Activated naive CD4-positive, alpha-beta T cell treated with anti-CD3 and anti-CD28 coated beads, Interleukin-2, amount 50 U/mL, for 24 hours (primary cell): ENCODE results near the gene FRMD5.
"Not testable (repeated sequence)": the region's sequence is repeated elsewhere in the genome, so short reads cannot be mapped to it uniquely, and the experiment has no call there.

ENCODE experiments used
- H3K27ac Mint-ChIP-seq: one replicate; pipeline ENCODE4 v1.8.0; 2021; ENCODE audit warnings: mild to moderate bottlenecking, mixed read lengths
- H3K27me3 Mint-ChIP-seq: one replicate; pipeline ENCODE4 v1.8.0; 2021; ENCODE audit warnings: mixed read lengths
- H3K36me3 Mint-ChIP-seq: one replicate; pipeline ENCODE4 v1.8.0; 2021; ENCODE audit warnings: mixed read lengths
- H3K4me1 Mint-ChIP-seq: one replicate; pipeline ENCODE4 v1.8.0; 2021; ENCODE audit warnings: mixed read lengths
- H3K4me3 Mint-ChIP-seq: one replicate; pipeline ENCODE4 v1.8.0; 2021; ENCODE audit warnings: mild to moderate bottlenecking, mixed read lengths
- H3K9me3 Mint-ChIP-seq: one replicate; pipeline ENCODE4 v1.8.0; 2021; ENCODE audit warnings: mixed read lengths

Gene FRMD5

DNA sequence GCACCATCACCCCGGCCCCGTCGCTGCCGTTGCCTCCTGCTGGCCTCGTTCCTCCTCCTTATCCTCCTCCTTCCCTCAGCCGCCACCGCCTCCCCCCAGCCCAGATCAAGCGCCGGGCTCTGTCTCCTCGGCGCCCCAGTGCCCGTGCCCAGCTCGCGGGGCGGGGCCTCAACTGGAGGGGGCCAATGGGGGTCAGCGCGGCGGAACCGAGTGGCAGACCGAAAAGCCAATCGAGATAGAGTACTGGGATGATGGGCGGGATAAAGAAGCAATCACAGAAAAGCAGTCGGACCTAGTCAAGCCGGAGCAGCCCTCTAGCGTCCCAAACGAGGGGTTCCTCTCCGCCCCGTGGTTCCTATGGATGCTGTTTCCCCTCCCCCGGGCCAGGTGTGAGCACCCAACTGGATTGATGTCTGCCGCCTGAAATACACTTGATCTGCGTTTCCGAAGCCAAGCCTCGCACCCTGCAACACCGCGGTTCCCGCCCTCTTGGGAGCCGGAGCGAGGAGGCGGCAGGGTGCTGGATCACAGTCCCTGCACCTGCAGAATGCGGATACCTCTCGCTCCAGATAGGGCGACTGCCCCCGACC, at the start of gene FRMD5:
Gene FRMD5, minus strand, starts transcription at position 121 of the 590 bp plus-strand sequence.
- H3K4me1 Mint-ChIP-seq, result peaks cover 22% of the 10 kb centered on the region
- H3K27ac Mint-ChIP-seq, result no peak within 1 kb of the TSS
- peak within 1 kb of the TSS; percentile 89 for H3K4me3 Mint-ChIP-seq
- H3K9me3 Mint-ChIP-seq, result no peaks in the 10 kb centered on the region
- peaks cover 35% of the 10 kb centered on the region for H3K27me3 Mint-ChIP-seq
- H3K36me3 Mint-ChIP-seq, result no peaks in the 10 kb centered on the region

DNA sequence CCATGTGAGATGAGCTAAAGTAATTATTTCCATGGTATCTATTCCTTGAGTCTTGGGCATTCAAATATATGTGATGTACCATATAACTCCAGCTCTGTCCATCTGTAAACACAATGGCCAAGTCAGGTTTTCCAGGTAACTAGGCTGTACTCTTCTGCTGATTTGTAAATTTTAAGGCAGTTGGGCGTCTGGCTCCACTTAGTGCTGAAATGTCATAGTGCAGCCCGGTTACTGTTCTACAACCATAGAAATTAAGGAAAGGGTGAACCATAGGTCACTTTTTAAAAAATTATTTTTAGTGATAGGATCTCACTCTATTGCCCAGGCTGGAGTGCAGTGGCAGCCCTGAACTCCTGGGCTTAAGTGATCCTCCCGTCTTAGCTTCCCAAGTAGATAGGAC, 48.8 kb upstream of the FRMD5 start:
- H3K4me1 Mint-ChIP-seq, result no peaks in the 10 kb centered on the region
- no peak overlapping the region for H3K4me3 Mint-ChIP-seq
- no peak overlapping the region for H3K27ac Mint-ChIP-seq
- no peaks in the 10 kb centered on the region for H3K9me3 Mint-ChIP-seq
- H3K36me3 Mint-ChIP-seq, result no peaks in the 10 kb centered on the region
- H3K27me3 Mint-ChIP-seq, result no peaks in the 10 kb centered on the region

DNA sequence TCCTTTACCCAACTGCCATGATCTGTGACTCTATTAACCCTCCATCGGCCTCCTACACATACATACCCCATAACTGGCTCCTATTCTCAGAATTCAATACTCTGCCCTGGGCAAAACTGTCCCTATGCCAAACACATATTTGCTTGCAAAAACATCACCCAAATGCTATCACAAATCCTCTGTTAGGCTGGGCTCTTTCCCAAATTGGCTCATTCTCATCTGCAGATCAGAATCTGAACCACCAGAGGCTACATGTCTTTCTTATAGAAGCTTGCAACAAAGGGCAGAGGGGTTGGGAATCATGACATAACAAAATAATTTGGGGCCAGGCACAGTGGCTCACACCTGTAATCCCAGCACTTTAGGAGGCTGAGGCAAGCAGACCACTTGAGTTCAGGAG, 48.1 kb upstream of the FRMD5 start:
- no peak overlapping the region for H3K27ac Mint-ChIP-seq
- H3K27me3 Mint-ChIP-seq, result no peaks in the 10 kb centered on the region
- H3K9me3 Mint-ChIP-seq, result no peaks in the 10 kb centered on the region
- no peaks in the 10 kb centered on the region for H3K4me1 Mint-ChIP-seq
- H3K4me3 Mint-ChIP-seq, result no peak overlapping the region
- no peaks in the 10 kb centered on the region for H3K36me3 Mint-ChIP-seq

DNA sequence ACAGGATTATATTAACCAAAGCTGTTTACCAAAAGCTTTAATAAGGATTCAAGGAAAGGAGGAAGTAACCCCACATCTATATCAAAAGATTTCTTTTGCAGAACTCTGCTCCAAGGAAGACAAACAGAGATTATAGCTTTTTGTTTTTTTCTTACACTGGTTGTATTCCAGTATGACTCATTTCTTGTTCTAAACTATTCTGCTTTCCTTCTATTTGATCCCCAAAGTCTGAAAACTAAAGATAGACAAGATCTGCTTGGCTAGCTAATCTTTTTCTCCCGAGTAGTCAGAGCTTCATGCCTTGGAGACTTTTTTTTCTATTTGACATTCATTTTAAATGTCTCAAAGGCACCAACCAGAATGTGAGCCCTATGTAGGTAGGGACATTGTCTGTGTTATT, 36.8 kb upstream of the FRMD5 start:
- H3K27ac Mint-ChIP-seq, result no peak overlapping the region
- H3K36me3 Mint-ChIP-seq, result no peaks in the 10 kb centered on the region
- no peaks in the 10 kb centered on the region for H3K27me3 Mint-ChIP-seq

DNA sequence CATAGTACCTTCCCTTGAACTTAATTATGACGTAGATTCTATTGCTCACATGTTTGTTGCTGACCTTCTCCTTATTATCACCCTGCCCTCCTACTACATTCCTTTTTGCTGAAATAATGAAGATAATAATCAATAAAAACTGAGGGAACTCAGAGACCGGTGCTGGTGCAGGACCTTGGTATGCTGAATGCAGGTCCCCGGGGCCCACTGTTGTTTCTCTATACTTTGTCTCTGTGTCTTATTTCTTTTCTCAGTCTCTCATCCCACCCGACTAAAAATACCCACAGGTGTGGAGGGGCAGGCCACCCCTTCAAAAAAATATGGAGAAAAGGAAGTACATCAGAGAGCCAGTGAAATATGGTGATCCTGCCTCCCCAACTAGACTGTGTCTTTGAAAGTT, 34.2 kb upstream of the FRMD5 start:
- H3K36me3 Mint-ChIP-seq, H3K27me3 Mint-ChIP-seq, H3K4me3 Mint-ChIP-seq, H3K27ac Mint-ChIP-seq, H3K9me3 Mint-ChIP-seq, H3K4me1 Mint-ChIP-seq: not testable (repeated sequence)

More for the DNA sequence above, 36.8 kb upstream of the FRMD5 start:
- no peak overlapping the region for H3K4me3 Mint-ChIP-seq
- no peaks in the 10 kb centered on the region for H3K9me3 Mint-ChIP-seq
- no peaks in the 10 kb centered on the region for H3K4me1 Mint-ChIP-seq

DNA sequence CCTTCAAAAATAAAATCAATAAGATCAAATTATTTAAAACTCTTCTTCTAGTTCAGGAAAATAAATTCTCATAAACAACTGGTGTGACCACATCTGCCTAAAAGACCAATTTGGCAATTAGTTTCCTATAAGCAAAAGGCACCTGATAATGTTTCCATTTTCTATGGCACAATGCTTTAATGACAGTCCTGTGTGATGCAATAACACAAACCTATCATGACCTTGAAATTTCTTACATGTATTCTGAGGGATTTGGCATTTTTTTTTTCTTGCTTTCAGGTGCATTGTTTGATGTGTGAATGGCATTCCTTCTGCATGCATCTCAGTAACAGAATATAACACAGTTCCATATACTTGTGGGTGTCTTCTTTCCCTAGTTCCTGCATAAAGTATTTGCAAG, 32.5 kb upstream of the FRMD5 start:
- no peak overlapping the region for H3K4me3 Mint-ChIP-seq
- peaks cover 4% of the 10 kb centered on the region for H3K27me3 Mint-ChIP-seq

DNA sequence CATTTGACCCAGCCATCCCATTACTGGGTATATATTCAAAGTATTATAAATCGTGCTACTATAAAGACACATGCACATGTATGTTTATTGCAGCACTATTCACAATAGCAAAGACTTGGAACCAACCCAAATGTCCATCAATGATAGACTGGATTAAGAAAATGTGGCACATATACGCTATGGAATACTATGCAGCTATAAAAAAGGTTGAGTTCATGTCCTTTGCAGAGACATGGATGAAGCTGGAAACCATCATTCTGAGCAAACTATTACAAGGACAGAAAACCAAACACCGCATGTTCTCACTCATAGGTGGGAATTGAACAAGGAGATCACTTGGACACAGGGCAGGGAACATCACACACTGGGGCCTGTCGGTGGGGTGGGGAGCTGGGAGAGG, 31.9 kb upstream of the FRMD5 start:
- not testable (repeated sequence) for H3K4me3 Mint-ChIP-seq, H3K9me3 Mint-ChIP-seq, H3K4me1 Mint-ChIP-seq, H3K27me3 Mint-ChIP-seq, H3K27ac Mint-ChIP-seq, H3K36me3 Mint-ChIP-seq

More for the DNA sequence above, 32.5 kb upstream of the FRMD5 start:
- Mint-ChIP-seq H3K4me1 (no peaks in the 10 kb centered on the region), H3K9me3 (no peaks in the 10 kb centered on the region), H3K27ac (no peak overlapping the region), H3K36me3 (no peaks in the 10 kb centered on the region)

DNA sequence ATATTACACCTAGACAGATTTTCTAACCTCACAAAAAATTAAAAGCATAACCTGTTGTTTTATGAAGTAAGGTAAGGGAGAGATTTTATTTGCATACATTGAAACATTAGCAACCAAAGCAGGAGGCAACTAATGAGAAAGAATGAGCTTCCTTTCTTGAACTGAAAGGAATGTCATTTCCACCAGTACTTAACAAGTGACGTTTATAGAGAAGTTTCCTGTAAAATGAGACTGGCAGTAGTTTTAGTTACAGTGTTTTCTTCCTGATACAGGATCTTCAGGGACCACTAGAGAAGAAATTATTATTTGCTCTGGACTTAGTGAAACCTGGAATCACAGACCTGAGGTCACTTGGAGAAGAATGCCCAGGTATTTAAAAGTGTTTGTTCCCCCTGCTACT, 27.4 kb upstream of the FRMD5 start:
- Mint-ChIP-seq H3K27me3 (peaks cover 6% of the 10 kb centered on the region), H3K4me1 (peaks cover 3% of the 10 kb centered on the region), H3K4me3 (no peak overlapping the region), H3K9me3 (no peaks in the 10 kb centered on the region), H3K36me3 (no peaks in the 10 kb centered on the region), H3K27ac (no peak overlapping the region)

DNA sequence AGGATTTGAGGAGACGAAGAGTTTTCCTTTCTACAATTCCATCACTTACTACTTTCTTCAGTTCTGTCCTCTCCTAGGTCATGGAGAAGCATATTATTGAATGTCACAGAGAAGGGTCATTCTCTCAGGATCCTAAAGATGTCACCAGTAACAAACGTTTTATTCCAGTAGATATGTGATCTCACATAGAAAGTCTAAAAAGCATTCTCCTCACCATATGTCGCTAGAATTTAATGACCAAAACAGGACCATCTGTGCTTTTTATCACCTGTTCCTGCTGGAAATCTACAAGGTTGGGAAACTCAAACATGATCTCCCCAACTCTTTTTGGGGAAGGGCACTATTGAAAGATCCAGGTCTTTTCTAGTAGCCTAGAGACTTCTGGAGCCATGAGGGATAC, 24.0 kb upstream of the FRMD5 start:
- Mint-ChIP-seq H3K9me3 (no peaks in the 10 kb centered on the region), H3K4me1 (peaks cover 3% of the 10 kb centered on the region), H3K36me3 (no peaks in the 10 kb centered on the region), H3K27ac (no peak overlapping the region), H3K4me3 (no peak overlapping the region), H3K27me3 (peaks cover 12% of the 10 kb centered on the region)

DNA sequence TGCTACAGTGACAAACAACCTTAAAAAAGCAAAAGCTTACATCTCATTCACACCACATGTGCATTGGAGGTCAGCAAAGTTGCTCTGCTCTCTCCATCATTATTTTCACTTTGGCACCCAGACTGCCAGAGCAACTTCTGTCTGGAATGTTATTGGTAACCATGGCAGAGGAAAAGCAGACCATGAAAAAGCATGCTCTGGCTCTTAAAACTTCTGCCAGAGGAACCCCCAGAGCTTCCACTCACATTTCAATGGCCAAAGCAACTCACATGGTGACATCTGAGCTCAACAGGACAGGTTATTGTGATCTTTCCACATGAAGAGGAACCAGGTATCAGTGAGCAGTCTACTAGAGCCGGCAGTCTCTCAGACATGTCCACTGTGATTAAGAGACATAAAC, 21.9 kb upstream of the FRMD5 start:
- no peaks in the 10 kb centered on the region for H3K36me3 Mint-ChIP-seq
- H3K4me1 Mint-ChIP-seq, result peaks cover 3% of the 10 kb centered on the region
- H3K4me3 Mint-ChIP-seq, result no peak overlapping the region
- no peak overlapping the region for H3K27ac Mint-ChIP-seq
- peaks cover 12% of the 10 kb centered on the region for H3K27me3 Mint-ChIP-seq
- no peaks in the 10 kb centered on the region for H3K9me3 Mint-ChIP-seq

DNA sequence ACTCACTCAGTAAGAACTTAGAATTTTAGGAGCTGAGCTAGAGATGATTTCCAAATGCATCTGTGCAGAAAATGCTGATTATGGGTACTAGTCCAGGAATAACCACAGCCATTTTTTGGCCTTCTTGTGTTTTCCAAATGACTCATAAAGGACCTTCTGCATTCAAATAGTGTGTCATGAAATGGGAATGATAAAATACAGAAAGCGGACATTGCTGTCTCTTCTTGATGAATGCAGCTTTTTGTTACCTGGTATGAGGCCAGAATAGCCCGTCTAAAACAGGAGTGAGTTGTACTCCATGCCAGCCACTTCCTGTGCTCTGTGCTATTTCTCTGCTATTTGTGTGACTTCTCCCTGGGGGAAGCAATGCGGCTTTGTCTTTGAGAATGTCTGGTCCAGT, 20.5 kb upstream of the FRMD5 start:
- peaks cover 19% of the 10 kb centered on the region for H3K27me3 Mint-ChIP-seq
- peaks cover 3% of the 10 kb centered on the region for H3K4me1 Mint-ChIP-seq
- no peaks in the 10 kb centered on the region for H3K9me3 Mint-ChIP-seq
- H3K27ac Mint-ChIP-seq, result no peak overlapping the region
- no peaks in the 10 kb centered on the region for H3K36me3 Mint-ChIP-seq
- H3K4me3 Mint-ChIP-seq, result no peak overlapping the region

DNA sequence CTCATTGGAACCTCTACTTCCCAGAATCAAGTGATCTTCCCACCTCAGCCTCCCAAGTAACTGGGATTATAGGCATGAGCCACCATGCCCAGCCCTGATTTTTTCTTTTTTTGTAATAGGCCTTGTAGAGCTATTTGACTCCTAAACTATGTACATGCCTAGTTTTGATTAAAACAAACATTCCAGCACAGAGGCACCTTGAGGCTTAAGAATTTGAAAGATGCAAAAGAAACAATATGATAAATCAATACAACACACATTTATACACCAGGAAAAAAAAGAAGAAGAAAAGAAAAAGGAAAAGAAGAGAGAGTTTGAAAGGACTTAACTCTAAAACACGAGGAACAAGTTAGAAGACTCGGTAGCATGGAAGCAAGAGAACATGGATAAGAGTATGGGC, 13.9 kb upstream of the FRMD5 start:
- H3K36me3 Mint-ChIP-seq, result no peaks in the 10 kb centered on the region
- no peaks in the 10 kb centered on the region for H3K9me3 Mint-ChIP-seq
- H3K27me3 Mint-ChIP-seq, result peaks cover 7% of the 10 kb centered on the region
- H3K4me1 Mint-ChIP-seq, result no peaks in the 10 kb centered on the region
- H3K4me3 Mint-ChIP-seq, result no peak overlapping the region
- no peak overlapping the region for H3K27ac Mint-ChIP-seq

DNA sequence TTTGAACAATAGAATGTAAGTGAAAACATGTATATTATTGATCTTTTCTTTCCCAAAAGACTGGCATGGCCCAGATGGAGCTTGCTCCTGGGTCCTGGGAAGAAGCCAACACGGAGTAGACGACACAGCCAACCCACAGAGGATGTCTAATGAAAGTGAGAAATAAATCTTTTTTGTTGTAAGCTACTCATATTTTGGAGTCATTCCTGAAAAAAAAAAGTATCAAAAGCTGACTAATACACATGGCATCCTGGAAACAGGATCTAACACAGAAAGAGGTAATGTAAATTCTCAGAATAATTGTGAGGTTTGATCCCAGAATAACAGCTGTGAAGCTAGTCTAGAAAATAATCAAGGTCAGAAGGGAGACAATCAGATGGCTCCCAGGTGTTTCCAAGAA, 12.6 kb upstream of the FRMD5 start:
- Mint-ChIP-seq H3K27ac (no peak overlapping the region), H3K36me3 (no peaks in the 10 kb centered on the region), H3K9me3 (no peaks in the 10 kb centered on the region), H3K27me3 (peaks cover 6% of the 10 kb centered on the region), H3K4me3 (no peak overlapping the region), H3K4me1 (no peaks in the 10 kb centered on the region)

DNA sequence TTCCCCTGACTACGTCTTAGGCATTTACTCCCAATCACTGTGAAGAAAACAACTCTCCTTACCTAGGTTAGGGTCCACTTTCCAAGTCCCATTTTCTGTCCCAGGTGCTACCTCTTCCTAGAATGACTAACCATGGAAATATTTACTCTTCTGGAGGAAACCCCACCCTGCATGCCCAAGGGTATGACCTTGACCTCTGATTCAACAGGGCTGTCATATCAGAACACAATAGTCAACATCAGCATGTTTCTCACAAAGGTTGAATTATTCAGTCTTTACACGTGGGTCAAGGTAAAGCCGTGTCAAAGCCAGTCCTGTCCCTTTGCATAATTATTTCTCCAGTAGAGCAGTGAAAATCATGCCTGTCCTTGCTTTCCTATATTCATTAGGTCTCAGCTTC, 4.3 kb upstream of the FRMD5 start:
- Mint-ChIP-seq H3K27me3 (peaks cover 26% of the 10 kb centered on the region), H3K27ac (no peak overlapping the region), H3K4me1 (peaks cover 13% of the 10 kb centered on the region), H3K4me3 (no peak overlapping the region), H3K36me3 (peaks cover 2% of the 10 kb centered on the region), H3K9me3 (no peaks in the 10 kb centered on the region)

DNA sequence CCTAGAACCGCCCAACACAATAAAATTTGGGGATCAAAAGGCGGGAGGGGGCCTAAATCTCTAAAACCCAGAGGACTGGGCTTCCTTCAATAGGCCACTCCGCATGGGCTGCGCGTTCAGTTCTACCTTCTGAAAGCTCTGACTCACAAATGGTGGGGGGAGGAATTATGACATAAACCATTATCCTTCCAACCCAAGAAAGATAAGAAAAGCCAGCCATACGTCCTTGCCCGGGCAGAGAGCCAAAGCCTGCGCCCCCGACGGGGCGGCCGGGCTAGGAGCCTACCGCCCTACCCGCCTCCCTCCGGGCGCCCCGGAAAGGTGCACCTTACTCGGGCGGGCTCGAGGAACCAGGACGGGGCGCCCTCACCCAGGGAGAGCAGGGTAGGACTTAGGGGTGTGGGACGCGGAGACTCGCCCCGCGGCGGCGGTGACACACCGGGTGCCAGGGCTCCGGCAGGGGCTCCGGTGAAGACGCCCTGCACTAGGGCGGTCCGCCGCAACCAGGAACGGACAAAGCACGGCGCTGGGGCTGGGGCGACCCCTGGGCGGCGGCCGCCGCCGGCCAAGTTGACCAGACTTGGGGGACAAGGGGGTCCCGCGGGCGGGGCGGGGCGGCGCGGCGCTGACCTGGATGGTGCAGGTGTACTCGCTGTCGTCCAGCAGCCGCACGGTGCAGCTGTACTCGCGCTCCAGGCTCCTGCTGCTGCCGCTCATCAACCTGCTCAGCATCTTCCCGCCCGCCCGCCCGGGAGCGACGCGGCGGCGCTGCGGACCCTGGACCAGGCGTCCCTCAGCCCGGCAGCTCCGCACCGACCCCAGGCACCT, 534 bp downstream of the FRMD5 start:
- H3K36me3 Mint-ChIP-seq, result no peaks in the 10 kb centered on the region
- no peak overlapping the region for H3K27ac Mint-ChIP-seq
- H3K27me3 Mint-ChIP-seq, result peaks cover 36% of the 10 kb centered on the region
- H3K9me3 Mint-ChIP-seq, result no peaks in the 10 kb centered on the region
- peaks cover 22% of the 10 kb centered on the region for H3K4me1 Mint-ChIP-seq
- peak overlapping the region; percentile 89 for H3K4me3 Mint-ChIP-seq

DNA sequence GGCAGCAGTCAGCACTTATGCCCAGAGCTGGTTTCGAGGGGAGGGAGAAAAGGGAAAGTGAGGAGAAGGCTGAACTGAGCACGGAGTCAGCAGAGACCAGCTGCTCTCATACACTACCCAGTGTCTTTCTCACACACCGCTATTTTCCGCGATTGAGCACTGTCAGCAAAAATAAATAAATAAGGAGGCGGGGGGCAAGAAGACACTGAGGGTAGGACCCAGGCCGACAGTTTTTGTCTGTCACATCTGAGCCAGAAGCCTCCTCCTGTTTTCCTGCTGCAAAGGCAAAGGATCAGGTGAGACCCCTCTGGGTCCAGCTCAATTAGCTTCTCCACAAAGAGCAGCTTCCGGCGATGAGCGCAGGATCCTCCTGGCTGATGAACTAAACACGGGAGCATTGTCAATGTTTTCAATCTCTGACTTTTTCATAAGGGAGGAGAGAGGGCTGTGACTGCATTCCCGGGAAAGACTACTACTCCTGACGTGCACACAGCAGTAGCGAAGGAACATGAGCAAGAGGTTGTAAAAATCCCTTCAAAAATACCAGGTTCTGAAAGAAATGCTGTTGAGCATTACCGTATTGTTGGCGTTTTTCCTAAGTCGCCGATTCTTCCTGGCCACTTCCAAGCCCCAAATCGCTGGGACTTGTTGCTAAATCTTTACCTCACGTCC, 1.3 kb downstream of the FRMD5 start:
- H3K36me3 Mint-ChIP-seq, result no peaks in the 10 kb centered on the region
- no peaks in the 10 kb centered on the region for H3K9me3 Mint-ChIP-seq
- peak overlapping the region; percentile 72 for H3K4me3 Mint-ChIP-seq
- H3K27me3 Mint-ChIP-seq, result peaks cover 36% of the 10 kb centered on the region
- peaks cover 22% of the 10 kb centered on the region for H3K4me1 Mint-ChIP-seq
- H3K27ac Mint-ChIP-seq, result no peak overlapping the region
